Measurements from ENCODE around the gene SERPINE1. TPM values are rescaled to one million over a fixed set of nuclear protein-coding genes. Genes with fewer than 3 reads are reported as not detected.

SERPINE1 gene
- total and polyA plus RNA-seq, 3 donors from 2014 or later: 5.6 to 7.6 (median 5.8) TPM

DNA sequence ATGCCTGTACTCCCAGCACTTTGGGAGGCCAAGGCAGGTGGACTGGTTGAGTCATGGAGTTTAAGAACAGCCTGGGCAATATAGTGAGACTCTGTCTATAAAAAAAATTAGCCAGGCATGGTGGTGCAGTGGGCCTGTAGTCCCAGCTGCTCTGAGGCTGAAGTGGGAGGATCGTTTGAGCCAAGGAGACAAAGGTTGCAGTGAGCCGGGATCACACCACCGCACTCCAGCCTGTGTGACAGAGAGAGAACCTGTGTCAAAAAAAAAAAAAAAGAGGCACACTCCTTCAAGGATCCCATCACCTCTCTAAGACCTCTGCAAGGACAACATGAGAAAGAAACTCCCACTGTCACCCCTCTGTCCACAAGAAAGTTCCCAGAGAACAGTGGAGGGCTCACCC lies 48.8 kb downstream of the SERPINE1 start:
- intact Hi-C loops (cut with DNase I; ENCODE audit: low total_unique reads): no loop called here
- Histone ChIP-seq H3K9me3 (no peaks in the 10 kb centered on the region), H3K27ac (no peak overlapping the region), H3K36me3 (ENCODE audit: low read depth, missing control alignments) (no peaks in the 10 kb centered on the region), H3K27me3 (no peaks in the 10 kb centered on the region), H3K4me1 (peaks cover 26% of the 10 kb centered on the region), H3K4me3 (no peak overlapping the region)
- DNase-seq: no peak
- WGBS, 2 donors: 30 to 38% methylated on average over 3 of the region's 3 CpGs
- TF ChIP-seq POLR2A (IDR thresholded peaks at IDR 0.05): no peak
- TF ChIP-seq, protein P1, sequence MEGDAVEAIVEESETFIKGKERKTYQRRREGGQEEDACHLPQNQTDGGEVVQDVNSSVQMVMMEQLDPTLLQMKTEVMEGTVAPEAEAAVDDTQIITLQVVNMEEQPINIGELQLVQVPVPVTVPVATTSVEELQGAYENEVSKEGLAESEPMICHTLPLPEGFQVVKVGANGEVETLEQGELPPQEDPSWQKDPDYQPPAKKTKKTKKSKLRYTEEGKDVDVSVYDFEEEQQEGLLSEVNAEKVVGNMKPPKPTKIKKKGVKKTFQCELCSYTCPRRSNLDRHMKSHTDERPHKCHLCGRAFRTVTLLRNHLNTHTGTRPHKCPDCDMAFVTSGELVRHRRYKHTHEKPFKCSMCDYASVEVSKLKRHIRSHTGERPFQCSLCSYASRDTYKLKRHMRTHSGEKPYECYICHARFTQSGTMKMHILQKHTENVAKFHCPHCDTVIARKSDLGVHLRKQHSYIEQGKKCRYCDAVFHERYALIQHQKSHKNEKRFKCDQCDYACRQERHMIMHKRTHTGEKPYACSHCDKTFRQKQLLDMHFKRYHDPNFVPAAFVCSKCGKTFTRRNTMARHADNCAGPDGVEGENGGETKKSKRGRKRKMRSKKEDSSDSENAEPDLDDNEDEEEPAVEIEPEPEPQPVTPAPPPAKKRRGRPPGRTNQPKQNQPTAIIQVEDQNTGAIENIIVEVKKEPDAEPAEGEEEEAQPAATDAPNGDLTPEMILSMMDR (IDR thresholded peaks at IDR 0.05): no peak

DNA sequence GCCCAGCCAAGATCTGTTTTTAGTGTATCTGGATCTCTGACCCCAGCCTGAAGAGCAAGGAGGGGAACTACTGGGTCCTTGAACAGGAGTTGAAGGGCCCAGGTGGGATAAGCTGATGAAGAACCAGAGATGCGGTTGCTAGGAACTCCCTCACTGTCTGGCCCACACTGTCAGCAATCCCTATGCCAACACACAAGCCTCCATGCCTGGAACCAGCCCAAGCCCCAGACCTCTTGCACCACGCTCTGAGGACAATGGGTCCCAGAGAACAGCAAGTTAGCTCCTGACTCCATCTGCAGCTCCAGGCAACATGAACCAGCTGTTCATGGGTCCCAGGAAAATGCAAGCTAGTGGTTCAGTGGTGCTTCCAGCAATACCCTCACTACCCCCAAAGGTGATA lies 50.7 kb downstream of the SERPINE1 start:
- no peak for DNase-seq
- Histone ChIP-seq H3K36me3 (ENCODE audit: low read depth, missing control alignments) (no peaks in the 10 kb centered on the region), H3K27ac (no peak overlapping the region), H3K9me3 (no peaks in the 10 kb centered on the region), H3K4me1 (peaks cover 17% of the 10 kb centered on the region), H3K4me3 (no peak overlapping the region), H3K27me3 (no peaks in the 10 kb centered on the region)
- intact Hi-C loops (cut with DNase I; ENCODE audit: low total_unique reads): no loop called here
- TF ChIP-seq, protein P1 (IDR thresholded peaks at IDR 0.05): no peak
- no peak for TF ChIP-seq POLR2A (IDR thresholded peaks at IDR 0.05)
- WGBS, 2 donors: 68% methylated on average over 2 of the region's 2 CpGs; no CpG with 5 or more reads in 1 of the 2 donors

DNA sequence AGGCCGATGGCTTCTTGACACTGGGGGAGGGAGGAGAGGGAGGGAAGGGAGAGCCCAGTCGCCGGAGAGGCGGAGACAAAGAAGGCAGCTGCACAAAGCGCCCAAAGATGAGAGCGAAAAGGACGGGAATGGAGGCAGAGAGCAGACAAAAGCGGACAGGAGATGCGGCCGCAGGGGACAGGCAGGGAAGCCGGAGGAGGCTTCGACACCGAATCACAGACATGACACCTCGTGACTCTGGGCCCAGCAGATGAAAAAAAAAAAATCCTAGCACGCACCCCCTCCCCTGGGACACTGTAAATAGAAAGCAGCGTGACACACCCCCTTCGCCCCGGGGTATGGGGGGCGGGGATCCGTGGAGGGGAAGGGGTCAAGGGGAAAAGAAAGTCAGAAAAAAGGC lies 52.2 kb downstream of the SERPINE1 start:
- TF ChIP-seq, protein P1 (IDR thresholded peaks at IDR 0.05): no peak
- TF ChIP-seq POLR2A (IDR thresholded peaks at IDR 0.05): no peak
- intact Hi-C loops (cut with DNase I; ENCODE audit: low total_unique reads): no loop called here
- peaks cover 8% of the 10 kb centered on the region for H3K4me1 ChIP-seq
- no peaks in the 10 kb centered on the region for H3K9me3 ChIP-seq
- H3K36me3 ChIP-seq (ENCODE audit: low read depth, missing control alignments): no peaks in the 10 kb centered on the region
- no peaks in the 10 kb centered on the region for H3K27me3 ChIP-seq
- H3K4me3 ChIP-seq: no peak overlapping the region
- H3K27ac ChIP-seq: no peak overlapping the region
- WGBS, 2 donors: 2 to 5% methylated on average over 18 of the region's 20 CpGs
- peak; percentile 39 for DNase-seq

DNA sequence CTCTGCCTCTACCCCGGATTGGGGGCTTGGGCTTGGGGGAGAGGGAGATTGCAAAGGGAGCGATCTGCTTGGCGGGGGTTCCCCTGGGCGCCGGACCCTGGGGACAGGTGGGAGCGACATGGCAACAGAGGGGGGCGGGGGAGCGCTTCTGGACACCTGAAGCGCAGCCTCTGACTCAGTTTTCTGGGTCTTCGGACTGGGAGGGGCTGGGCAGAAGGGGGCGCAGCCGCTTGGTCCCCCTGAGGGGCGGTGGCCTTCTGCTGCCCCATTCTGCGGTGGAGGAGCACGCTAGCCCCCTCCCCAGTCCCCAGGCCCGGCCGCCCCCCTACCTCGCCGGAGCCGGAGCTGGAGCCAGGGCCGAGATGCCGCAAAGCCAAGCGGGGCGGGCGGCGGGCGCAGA lies 52.8 kb downstream of the SERPINE1 start:
- intact Hi-C loops (cut with DNase I; ENCODE audit: low total_unique reads): no loop called here
- peak overlapping the region in 1 of 2 donors; percentile 17 for H3K4me3 ChIP-seq

More for the DNA sequence above, 52.8 kb downstream of the SERPINE1 start:
- no peaks in the 10 kb centered on the region for H3K27me3 ChIP-seq
- WGBS, 2 donors: 2 to 3% methylated on average over 6 to 21 of the region's 27 CpGs
- no peak overlapping the region for H3K27ac ChIP-seq
- DNase-seq: no peak
- peaks cover 8% of the 10 kb centered on the region for H3K4me1 ChIP-seq
- H3K9me3 ChIP-seq: no peaks in the 10 kb centered on the region
- H3K36me3 ChIP-seq (ENCODE audit: low read depth, missing control alignments): no peaks in the 10 kb centered on the region
- TF ChIP-seq, protein P1 (IDR thresholded peaks at IDR 0.05): no peak
- TF ChIP-seq POLR2A (IDR thresholded peaks at IDR 0.05): no peak
